HG02885 (cell line): ENCODE results near the gene UTP25.
"Not testable (repeated sequence)": the region's sequence is repeated elsewhere in the genome, so short reads cannot be mapped to it uniquely, and the experiment has no call there.

Experiments
- ATAC-seq: cut with Tn5 transposase; IDR thresholded peaks from one replicate; pipeline ENCODE4 v1.9.1; 2021; ENCODE audit warnings: mild to moderate bottlenecking; ENCODE audit not compliant: unreplicated experiment, poor library complexity

UTP25 gene

GRCh38 chr1:209870151-209870831 is 42.5 kb downstream of the UTP25 start:
- ATAC-seq, result no peak

- no peak for ATAC-seq
These were observed 43.2 kb downstream of the UTP25 start for GRCh38 chr1:209871006-209871405.

- no peak for ATAC-seq
These were observed 43.7 kb downstream of the UTP25 start for GRCh38 chr1:209871430-209871829.

GRCh38 chr1:209873067-209873799 is 45.5 kb downstream of the UTP25 start:
- no peak for ATAC-seq

GRCh38 chr1:209875515-209875914 is 47.7 kb downstream of the UTP25 start:
- ATAC-seq, result no peak

- ATAC-seq, result no peak
These were observed 48.5 kb downstream of the UTP25 start for GRCh38 chr1:209876078-209876800.

- ATAC-seq, result no peak
These were observed 49.5 kb downstream of the UTP25 start for GRCh38 chr1:209877087-209877764.

GRCh38 chr1:209878964-209879363 is 51.2 kb downstream of the UTP25 start:
- no peak for ATAC-seq

- ATAC-seq, result no peak
These were observed 51.8 kb downstream of the UTP25 start for GRCh38 chr1:209879539-209879938.

- no peak for ATAC-seq
These were observed 52.3 kb downstream of the UTP25 start for GRCh38 chr1:209880031-209880430.

GRCh38 chr1:209881619-209882018 is 53.8 kb downstream of the UTP25 start:
- no peak for ATAC-seq

GRCh38 chr1:209882286-209882685 is 54.5 kb downstream of the UTP25 start:
- no peak for ATAC-seq

GRCh38 chr1:209882942-209883340 is 55.2 kb downstream of the UTP25 start:
- no peak for ATAC-seq

- ATAC-seq, result no peak
These were observed 55.7 kb downstream of the UTP25 start for GRCh38 chr1:209883341-209883971.

GRCh38 chr1:209884249-209884648 is 56.5 kb downstream of the UTP25 start:
- ATAC-seq, result no peak

- ATAC-seq, result peak; percentile 86
These were observed 56.9 kb downstream of the UTP25 start for GRCh38 chr1:209884665-209885117.

- ATAC-seq, result no peak
These were observed 57.8 kb downstream of the UTP25 start for GRCh38 chr1:209885403-209886218.

- no peak for ATAC-seq
These were observed 58.4 kb downstream of the UTP25 start for GRCh38 chr1:209886219-209886536.

- ATAC-seq, result not testable (repeated sequence)
These were observed 60.7 kb downstream of the UTP25 start for GRCh38 chr1:209888291-209889076.
